ENCODE results near the gene PECR.

Gene PECR

DNA sequence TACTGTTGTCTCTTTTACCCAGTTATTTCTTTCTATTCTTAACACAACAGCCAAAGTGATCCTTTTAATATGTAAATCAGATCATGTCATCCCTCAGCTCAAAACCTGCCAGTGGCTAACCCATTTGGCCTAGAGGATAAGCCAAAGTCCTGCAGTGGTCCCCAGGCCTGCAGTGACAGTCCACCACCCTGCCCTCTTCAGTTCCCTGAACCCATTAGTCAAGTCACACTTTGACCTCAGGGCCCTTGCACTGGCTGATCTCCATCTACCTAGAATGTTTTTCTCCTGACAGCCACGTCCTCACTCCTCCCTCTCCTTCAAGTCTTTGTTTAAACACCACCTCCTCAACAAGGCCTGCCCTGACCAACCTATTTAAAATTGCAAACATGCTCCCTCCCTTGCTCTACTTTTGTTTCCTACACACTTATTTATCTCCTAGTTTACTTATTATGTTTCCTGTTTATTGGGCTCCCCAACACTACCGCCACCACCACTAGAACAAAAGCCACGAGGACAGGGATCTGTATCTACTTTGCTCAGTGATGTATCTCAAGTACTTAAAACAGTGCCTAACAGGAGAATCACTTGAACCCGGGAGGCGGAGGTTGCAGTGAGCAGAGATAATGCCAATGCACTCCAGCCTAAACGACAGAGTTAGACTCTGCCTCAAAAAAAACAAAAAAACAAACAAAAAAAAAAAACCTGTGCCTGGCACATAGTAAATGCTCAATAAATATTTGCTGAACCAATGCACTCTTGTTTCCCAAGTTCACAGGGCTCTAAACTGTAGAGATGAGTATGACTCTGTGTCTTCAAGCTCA lies 77.5 kb downstream of the PECR start:
- DNase-seq (ENCODE audit: low spot score) = no peak
- TF ChIP-seq, protein P1, sequence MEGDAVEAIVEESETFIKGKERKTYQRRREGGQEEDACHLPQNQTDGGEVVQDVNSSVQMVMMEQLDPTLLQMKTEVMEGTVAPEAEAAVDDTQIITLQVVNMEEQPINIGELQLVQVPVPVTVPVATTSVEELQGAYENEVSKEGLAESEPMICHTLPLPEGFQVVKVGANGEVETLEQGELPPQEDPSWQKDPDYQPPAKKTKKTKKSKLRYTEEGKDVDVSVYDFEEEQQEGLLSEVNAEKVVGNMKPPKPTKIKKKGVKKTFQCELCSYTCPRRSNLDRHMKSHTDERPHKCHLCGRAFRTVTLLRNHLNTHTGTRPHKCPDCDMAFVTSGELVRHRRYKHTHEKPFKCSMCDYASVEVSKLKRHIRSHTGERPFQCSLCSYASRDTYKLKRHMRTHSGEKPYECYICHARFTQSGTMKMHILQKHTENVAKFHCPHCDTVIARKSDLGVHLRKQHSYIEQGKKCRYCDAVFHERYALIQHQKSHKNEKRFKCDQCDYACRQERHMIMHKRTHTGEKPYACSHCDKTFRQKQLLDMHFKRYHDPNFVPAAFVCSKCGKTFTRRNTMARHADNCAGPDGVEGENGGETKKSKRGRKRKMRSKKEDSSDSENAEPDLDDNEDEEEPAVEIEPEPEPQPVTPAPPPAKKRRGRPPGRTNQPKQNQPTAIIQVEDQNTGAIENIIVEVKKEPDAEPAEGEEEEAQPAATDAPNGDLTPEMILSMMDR (IDR thresholded peaks at IDR 0.05; ENCODE audit: extremely low read depth, insufficient read depth, missing control alignments) = no peak
- in situ Hi-C loops (cut with MboI; ENCODE audit: low pct_unique_long_range_greater_than_20kb, low sequenced_read_pairs, unreplicated experiment) = no loop called here

DNA sequence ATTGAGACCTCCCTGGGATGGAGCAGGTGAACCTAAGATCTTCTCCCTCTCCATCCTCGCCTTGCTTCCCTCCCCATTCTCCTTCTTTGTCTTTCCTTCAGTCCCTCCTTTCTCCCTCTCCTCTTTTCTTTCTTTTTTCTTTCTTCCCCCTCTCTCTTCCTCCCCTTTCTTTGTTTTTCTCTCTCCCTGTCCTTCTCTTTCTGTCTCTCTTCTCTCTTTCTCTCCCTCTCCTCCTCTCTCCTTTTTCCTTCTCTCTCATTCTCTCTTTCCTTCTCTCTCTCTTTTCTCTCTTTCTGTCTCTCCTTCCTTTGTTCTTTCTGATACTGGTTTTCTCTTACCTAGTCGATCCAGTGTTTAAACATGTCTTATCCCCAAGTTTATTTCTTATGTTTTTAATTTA lies 78.9 kb downstream of the PECR start:
- TF ChIP-seq, protein P1 (IDR thresholded peaks at IDR 0.05; ENCODE audit: extremely low read depth, insufficient read depth, missing control alignments) = no peak
- in situ Hi-C loops (cut with MboI; ENCODE audit: low pct_unique_long_range_greater_than_20kb, low sequenced_read_pairs, unreplicated experiment) = no loop called here
- DNase-seq (ENCODE audit: low spot score) = no peak

DNA sequence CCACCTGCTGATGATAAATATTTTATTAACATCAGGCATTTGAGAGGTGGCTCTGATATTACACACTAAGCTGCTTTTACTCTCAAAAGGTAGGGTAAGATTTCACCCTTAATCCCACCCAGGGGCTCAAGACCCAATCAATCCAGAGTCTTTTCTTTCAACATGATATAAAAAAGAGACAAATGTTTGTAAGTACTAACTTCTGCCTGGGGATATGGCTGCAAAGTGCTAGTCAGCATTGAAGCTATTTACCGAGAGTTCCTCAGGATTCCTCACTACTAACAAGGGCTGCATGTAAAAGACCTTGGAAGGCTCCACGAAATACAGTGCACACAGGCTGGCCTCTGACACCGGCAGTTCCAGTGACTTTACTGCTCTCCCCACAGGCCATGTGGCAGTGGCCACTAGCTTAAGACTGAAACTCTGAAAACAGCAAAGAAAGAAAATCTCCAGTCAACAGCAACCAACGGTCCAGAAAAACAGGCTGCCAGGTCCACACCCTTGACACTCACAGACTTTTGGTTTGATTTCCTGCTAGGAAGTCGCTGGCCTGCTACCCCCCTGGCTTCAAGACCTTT lies 79.4 kb downstream of the PECR start:
- TF ChIP-seq, protein P1 (IDR thresholded peaks at IDR 0.05; ENCODE audit: extremely low read depth, insufficient read depth, missing control alignments) = no peak
- no peak for DNase-seq (ENCODE audit: low spot score)
- in situ Hi-C loops (cut with MboI; ENCODE audit: low pct_unique_long_range_greater_than_20kb, low sequenced_read_pairs, unreplicated experiment) = no loop called here

DNA sequence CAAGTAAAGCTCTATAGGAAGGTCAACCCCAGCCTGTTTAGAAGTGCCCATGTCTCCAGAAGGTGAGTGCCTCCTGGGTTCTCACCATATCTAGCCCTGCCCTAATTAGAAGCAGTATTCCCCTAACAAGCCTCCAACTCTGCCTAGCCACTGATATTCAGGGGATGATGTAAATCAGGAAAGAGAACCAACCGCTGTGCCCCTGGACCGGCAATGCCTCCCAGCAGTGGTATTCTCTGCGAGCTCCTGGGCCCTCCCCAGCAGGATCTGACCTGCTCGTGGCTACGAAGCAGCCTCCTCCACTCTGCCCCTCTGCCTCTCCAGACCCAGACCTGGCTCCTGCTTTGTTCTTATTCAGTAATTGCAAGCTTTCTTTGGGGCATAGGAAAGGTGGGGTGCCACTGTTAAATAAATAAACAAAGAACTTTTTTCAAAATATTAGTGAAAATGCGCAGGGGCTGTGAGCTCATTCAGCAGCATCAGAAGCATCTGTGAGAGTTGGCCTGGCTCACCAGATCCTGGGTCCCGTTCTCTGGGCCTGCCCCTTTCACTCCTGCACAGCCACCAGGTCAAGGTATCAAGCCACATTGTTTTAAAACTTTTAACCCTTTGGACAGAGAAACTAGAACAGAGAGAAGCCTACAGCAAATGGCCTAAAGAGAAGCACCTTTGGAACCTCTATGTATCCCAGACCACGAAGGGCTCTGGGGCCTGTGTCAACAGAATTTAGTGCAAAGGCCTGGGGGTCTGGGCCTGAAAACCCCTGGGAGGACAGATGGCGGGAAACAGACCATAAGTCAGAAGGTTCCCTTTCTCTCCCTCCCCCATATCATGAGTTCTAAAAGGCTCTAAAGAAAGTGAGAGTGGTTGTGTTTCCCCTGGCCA lies 80.2 kb downstream of the PECR start:
- in situ Hi-C loops (cut with MboI; ENCODE audit: low pct_unique_long_range_greater_than_20kb, low sequenced_read_pairs, unreplicated experiment) = no loop called here
- DNase-seq (ENCODE audit: low spot score) = no peak
- TF ChIP-seq, protein P1 (IDR thresholded peaks at IDR 0.05; ENCODE audit: extremely low read depth, insufficient read depth, missing control alignments) = no peak

DNA sequence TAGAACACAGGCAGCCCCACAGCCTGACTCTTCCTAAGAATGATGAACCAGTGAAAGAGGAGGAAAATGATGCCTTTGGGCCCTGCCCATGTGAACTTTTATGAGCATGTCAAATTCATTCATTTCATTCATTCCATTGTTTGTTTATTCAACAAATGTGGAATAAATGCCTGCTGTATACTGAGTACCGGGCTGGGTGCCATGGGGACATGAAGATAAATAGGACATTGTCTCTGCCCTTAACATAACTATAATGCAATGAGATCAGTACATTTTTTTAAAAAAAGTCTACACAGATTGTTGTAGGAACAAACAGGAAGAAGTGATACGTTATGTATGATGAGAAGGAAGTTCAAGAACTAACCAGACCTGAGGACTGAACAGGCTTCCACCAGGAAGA lies 83.0 kb downstream of the PECR start:
- in situ Hi-C loops (cut with MboI; ENCODE audit: low pct_unique_long_range_greater_than_20kb, low sequenced_read_pairs, unreplicated experiment) = no loop called here
- TF ChIP-seq, protein P1 (IDR thresholded peaks at IDR 0.05; ENCODE audit: extremely low read depth, insufficient read depth, missing control alignments) = no peak
- DNase-seq (ENCODE audit: low spot score) = no peak

DNA sequence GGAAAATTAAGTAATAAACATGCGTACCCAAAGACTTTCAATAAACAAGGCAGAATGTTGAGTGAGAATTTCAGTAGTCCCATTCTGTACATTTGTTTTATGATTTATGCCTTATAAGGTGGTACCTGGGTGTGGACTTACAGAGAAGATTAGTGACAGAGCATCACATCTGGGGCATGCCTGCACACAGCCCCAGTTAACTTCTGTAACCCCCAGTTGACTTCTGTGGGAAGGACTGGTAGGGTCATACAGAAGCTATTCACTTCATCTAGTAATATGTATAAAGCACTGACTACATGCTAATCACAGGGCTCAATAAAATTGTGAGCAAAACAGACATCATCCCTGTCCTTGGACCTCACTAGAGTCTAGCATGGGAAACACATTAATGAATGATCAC lies 84.4 kb downstream of the PECR start:
- no peak for DNase-seq (ENCODE audit: low spot score)
- TF ChIP-seq, protein P1 (IDR thresholded peaks at IDR 0.05; ENCODE audit: extremely low read depth, insufficient read depth, missing control alignments) = no peak
- in situ Hi-C loops (cut with MboI; ENCODE audit: low pct_unique_long_range_greater_than_20kb, low sequenced_read_pairs, unreplicated experiment) = no loop called here
